ENCODE data around the gene FBXO28. TPM values are rescaled to one million over a fixed set of nuclear protein-coding genes. Genes with fewer than 3 reads are reported as not detected.

Gene FBXO28
- total and polyA plus RNA-seq, 10 of the 15 experiments (the other 5 are each of a cell fraction or from before 2014, with no cell fraction given): 4.3 to 23.2 (median 18.4) TPM

- TF ChIP-seq DPF2 (IDR thresholded peaks at IDR 0.05) (no peak), GATAD2B (conservative IDR thresholded peaks at IDR 0.05; ENCODE audit: low read depth) (no peak)
Measured at GRCh38 chr1:224087286-224087794, 26.6 kb upstream of the FBXO28 start (continued).

DNA sequence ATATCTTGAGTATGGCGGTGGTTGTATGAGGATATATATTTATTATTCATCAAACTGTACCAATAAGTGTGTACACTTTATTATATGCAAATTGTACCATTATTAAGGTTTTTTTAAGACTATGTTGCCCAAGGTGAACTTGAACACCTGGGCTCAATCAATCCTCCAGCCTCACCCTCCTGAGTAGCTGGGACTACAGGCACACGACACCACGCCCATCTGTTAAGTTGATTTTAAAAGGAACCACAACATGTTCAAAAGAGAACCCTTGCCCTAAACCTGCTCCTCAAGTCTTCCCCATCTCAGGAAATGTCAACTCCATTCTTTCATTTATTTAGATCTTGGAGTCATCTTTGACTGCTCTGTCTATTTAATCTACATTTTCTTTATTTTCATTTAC lies 24.3 kb upstream of the FBXO28 start:
- no peaks in the 10 kb centered on the region for H3K79me2 ChIP-seq (ENCODE audit: control insufficient read depth, insufficient read depth, low read length)
- ChIA-PET CTCF (no interaction called here), RAD21 (ENCODE audit: unreplicated experiment) (no interaction called here), SMC1A (ENCODE audit: uncharacterized antibody, unreplicated experiment) (no interaction called here), POLR2A (no interaction called here)
- H3K4me2 ChIP-seq (ENCODE audit: control insufficient read depth, insufficient read depth): no peak overlapping the region
- no peak overlapping the region for H2AFZ ChIP-seq (ENCODE audit: control insufficient read depth, low read depth, low read length)
- no peaks in the 10 kb centered on the region for H4K20me1 ChIP-seq (ENCODE audit: control insufficient read depth, insufficient read depth)
- H3K36me3 ChIP-seq (ENCODE audit: control insufficient read depth in 2 of 2, insufficient read depth in 2 of 2, low read length in 1 of 2): no peaks in the 10 kb centered on the region
- no TSS peak for BruUV-seq (replicated peaks)
- ATAC-seq: no peak
- WGBS (ENCODE audit: insufficient coverage, insufficient replicate concordance, low lambda C conversion rate, missing lambda C conversion rate): 8% methylated on average over 3 of the region's 3 CpGs
- H3K4me1 ChIP-seq (ENCODE audit: control insufficient read depth, insufficient read depth, low read length): no peaks in the 10 kb centered on the region
- FAIRE-seq: no peak
- no peaks in the 10 kb centered on the region for H3K27me3 ChIP-seq (replicated peaks in 1 of 2; ENCODE audit: control insufficient read depth in 2 of 2, insufficient read depth in 2 of 2, low read length in 1 of 2)
- in situ Hi-C loops (cut with MboI): no loop called here
- no peaks in the 10 kb centered on the region for H3K9me3 ChIP-seq (replicated peaks; ENCODE audit: control insufficient read depth, insufficient read depth, low read length)
- no peak overlapping the region for H3K4me3 ChIP-seq
- no peak for DNase-seq (ENCODE audit: low read depth, low spot score)
- H3K9ac ChIP-seq (ENCODE audit: control insufficient read depth, insufficient read depth, low read length): no peak overlapping the region
- H3K27ac ChIP-seq (ENCODE audit: control insufficient read depth, insufficient read depth): no peak overlapping the region
- TF ChIP-seq RCOR1 (conservative IDR thresholded peaks at IDR 0.05; ENCODE audit: low read depth, low read length) (no peak), NFXL1 (IDR thresholded peaks at IDR 0.05; ENCODE audit: borderline replicate concordance) (no peak), SRF (IDR thresholded peaks at IDR 0.05; ENCODE audit: low read depth in 2 of 2, low read length in 2 of 2) (no peak), REST (IDR thresholded peaks at IDR 0.05; ENCODE audit: low read depth, low read length) (no peak), POLR2AphosphoS2 (IDR thresholded peaks at IDR 0.05; ENCODE audit: low read depth, low read length) (no peak), CREM (IDR thresholded peaks at IDR 0.05; ENCODE audit: low read depth) (no peak), ATF2 (IDR thresholded peaks at IDR 0.05; ENCODE audit: low read length) (no peak), CEBPZ (IDR thresholded peaks at IDR 0.05; ENCODE audit: low read depth, low read length) (no peak), WRNIP1 (IDR thresholded peaks at IDR 0.05; ENCODE audit: borderline replicate concordance, low read depth, low read length) (no peak), HDAC2 (IDR thresholded peaks at IDR 0.05) (no peak), RFX5 (IDR thresholded peaks at IDR 0.05; ENCODE audit: low read depth, low read length) (no peak)
- TF ChIP-seq, protein P1, sequence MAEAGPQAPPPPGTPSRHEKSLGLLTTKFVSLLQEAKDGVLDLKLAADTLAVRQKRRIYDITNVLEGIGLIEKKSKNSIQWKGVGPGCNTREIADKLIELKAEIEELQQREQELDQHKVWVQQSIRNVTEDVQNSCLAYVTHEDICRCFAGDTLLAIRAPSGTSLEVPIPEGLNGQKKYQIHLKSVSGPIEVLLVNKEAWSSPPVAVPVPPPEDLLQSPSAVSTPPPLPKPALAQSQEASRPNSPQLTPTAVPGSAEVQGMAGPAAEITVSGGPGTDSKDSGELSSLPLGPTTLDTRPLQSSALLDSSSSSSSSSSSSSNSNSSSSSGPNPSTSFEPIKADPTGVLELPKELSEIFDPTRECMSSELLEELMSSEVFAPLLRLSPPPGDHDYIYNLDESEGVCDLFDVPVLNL (IDR thresholded peaks at IDR 0.05; ENCODE audit: low read depth, low read length): no peak
- intact Hi-C loops (cut with micrococcal nuclease; ENCODE audit: unreplicated experiment): no loop called here
